HepG2 (cell line): Measurements from ENCODE around the gene PYGO2. TPM values are rescaled to one million over a fixed set of nuclear protein-coding genes. Genes with fewer than 3 reads are reported as not detected.

Experiments used
- ASH2L ChIP-seq: fragments of 300-600, 200-600 bp; sonication (generic); IDR thresholded peaks from 2 replicates; pipeline ENCODE4 v1.7.0; 2017; ENCODE audit warnings: low read depth, mild to moderate bottlenecking, moderate library complexity, mixed read lengths, low read length; ENCODE audit not compliant: insufficient read length
- BATF2 ChIP-seq: sonication (generic); formaldehyde crosslinking; IDR thresholded peaks from 2 replicates; pipeline ENCODE4 v1.8.0; 2022; ENCODE audit warnings: mild to moderate bottlenecking, missing genetic modification reagents, moderate library complexity
- CREM ChIP-seq, 2 experiments: sonication (generic) in 1 of 2; formaldehyde crosslinking in 1 of 2; IDR thresholded peaks; 2 replicates each; pipeline versions ENCODE4 v1.4.0 to v1.6.1; 2016 to 2020; ENCODE audit warnings: antibody characterized with exemption in 1 of 2, mild to moderate bottlenecking in 1 of 2, missing genetic modification reagents in 1 of 2
- HOXD1 ChIP-seq: sonication (generic); formaldehyde crosslinking; IDR thresholded peaks from 2 replicates; pipeline ENCODE4 v1.5.0; 2020; ENCODE audit warnings: missing genetic modification reagents
- RARG ChIP-seq: sonication (generic); formaldehyde crosslinking; IDR thresholded peaks from 2 replicates; pipeline ENCODE4 v1.4.0; 2020; ENCODE audit warnings: low read depth, mild to moderate bottlenecking, missing genetic modification reagents
- STAG1 ChIP-seq: sonication (generic); formaldehyde crosslinking; IDR thresholded peaks from 2 replicates; pipeline ENCODE4 v1.4.0; 2020; ENCODE audit warnings: missing genetic modification reagents
- ZNF598 ChIP-seq: sonication (generic); formaldehyde crosslinking; IDR thresholded peaks from 2 replicates; pipeline ENCODE4 v1.5.1; 2020; ENCODE audit warnings: mild to moderate bottlenecking, missing genetic modification reagents, borderline replicate concordance
- ZNF879 ChIP-seq: sonication (generic); formaldehyde crosslinking; IDR thresholded peaks from 2 replicates; pipeline ENCODE4 v1.8.1; 2023; ENCODE audit warnings: missing genetic modification reagents
- polyA plus RNA-seq, 8 experiments: library from polyadenylated mRNA; depleted of rRNA in 3 of 8; stranded (reverse) in 7 of 8; unstranded in 1 of 8; fragments of >200 nt; fragmentation: Illumina TruSeq in 4 of 8; extraction: Trizol in 4 of 8; gene quantifications; 2 replicates each; pipeline versions ENCODE4 v1.2.1 to v1.2.3, GENCODE V29; 2011 to 2016; ENCODE audit warnings: low read depth in 4 of 8, missing spikeins in 1 of 8, mixed read lengths in 1 of 8; ENCODE audit not compliant: insufficient read depth in 1 of 8
- total RNA-seq, 5 experiments: library from RNA; depleted of rRNA; stranded (reverse); fragments of >200 nt; fragmentation: Illumina TruSeq; extraction: Trizol; gene quantifications; 2 replicates each; pipeline ENCODE4 v1.2.3, GENCODE V29; 2016; ENCODE audit warnings: low read depth in 1 of 5
- TF ChIP-seq, protein P1 (sequence below): sonication (generic); formaldehyde crosslinking; IDR thresholded peaks from 2 replicates; pipeline ENCODE4 v1.5.1; 2020; ENCODE audit warnings: mild to moderate bottlenecking, missing genetic modification reagents, borderline replicate concordance
- TF ChIP-seq, protein P2 (sequence below): sonication (generic); formaldehyde crosslinking; IDR thresholded peaks from 2 replicates; pipeline ENCODE4 v1.5.0; 2020; ENCODE audit warnings: mild to moderate bottlenecking, missing genetic modification reagents, borderline replicate concordance

The PYGO2 gene
- total and polyA plus RNA-seq, 2 of the 13 experiments (the other 11 are each of a cell fraction or from before 2014, with no cell fraction given) = 20.3 to 21.8 TPM

GRCh38 chr1:154931940-154932487, 29.6 kb downstream of the PYGO2 start (continued):
- TF ChIP-seq, protein P1, sequence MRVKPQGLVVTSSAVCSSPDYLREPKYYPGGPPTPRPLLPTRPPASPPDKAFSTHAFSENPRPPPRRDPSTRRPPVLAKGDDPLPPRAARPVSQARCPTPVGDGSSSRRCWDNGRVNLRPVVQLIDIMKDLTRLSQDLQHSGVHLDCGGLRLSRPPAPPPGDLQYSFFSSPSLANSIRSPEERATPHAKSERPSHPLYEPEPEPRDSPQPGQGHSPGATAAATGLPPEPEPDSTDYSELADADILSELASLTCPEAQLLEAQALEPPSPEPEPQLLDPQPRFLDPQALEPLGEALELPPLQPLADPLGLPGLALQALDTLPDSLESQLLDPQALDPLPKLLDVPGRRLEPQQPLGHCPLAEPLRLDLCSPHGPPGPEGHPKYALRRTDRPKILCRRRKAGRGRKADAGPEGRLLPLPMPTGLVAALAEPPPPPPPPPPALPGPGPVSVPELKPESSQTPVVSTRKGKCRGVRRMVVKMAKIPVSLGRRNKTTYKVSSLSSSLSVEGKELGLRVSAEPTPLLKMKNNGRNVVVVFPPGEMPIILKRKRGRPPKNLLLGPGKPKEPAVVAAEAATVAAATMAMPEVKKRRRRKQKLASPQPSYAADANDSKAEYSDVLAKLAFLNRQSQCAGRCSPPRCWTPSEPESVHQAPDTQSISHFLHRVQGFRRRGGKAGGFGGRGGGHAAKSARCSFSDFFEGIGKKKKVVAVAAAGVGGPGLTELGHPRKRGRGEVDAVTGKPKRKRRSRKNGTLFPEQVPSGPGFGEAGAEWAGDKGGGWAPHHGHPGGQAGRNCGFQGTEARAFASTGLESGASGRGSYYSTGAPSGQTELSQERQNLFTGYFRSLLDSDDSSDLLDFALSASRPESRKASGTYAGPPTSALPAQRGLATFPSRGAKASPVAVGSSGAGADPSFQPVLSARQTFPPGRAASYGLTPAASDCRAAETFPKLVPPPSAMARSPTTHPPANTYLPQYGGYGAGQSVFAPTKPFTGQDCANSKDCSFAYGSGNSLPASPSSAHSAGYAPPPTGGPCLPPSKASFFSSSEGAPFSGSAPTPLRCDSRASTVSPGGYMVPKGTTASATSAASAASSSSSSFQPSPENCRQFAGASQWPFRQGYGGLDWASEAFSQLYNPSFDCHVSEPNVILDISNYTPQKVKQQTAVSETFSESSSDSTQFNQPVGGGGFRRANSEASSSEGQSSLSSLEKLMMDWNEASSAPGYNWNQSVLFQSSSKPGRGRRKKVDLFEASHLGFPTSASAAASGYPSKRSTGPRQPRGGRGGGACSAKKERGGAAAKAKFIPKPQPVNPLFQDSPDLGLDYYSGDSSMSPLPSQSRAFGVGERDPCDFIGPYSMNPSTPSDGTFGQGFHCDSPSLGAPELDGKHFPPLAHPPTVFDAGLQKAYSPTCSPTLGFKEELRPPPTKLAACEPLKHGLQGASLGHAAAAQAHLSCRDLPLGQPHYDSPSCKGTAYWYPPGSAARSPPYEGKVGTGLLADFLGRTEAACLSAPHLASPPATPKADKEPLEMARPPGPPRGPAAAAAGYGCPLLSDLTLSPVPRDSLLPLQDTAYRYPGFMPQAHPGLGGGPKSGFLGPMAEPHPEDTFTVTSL (CRISPR knock-in tag) = peak; percentile 66; the same call in 1 of the 2 replicates
- TF ChIP-seq RARG (CRISPR knock-in tag) = no peak
- TF ChIP-seq CREM (IDR thresholded peaks at IDR 0.05) = peak; percentile 47
- no peak for TF ChIP-seq CREM (CRISPR knock-in tag; IDR thresholded peaks at IDR 0.05)
- peak; percentile 78; the same call in 1 of the 2 replicates for TF ChIP-seq ZNF598
- TF ChIP-seq, protein P2, sequence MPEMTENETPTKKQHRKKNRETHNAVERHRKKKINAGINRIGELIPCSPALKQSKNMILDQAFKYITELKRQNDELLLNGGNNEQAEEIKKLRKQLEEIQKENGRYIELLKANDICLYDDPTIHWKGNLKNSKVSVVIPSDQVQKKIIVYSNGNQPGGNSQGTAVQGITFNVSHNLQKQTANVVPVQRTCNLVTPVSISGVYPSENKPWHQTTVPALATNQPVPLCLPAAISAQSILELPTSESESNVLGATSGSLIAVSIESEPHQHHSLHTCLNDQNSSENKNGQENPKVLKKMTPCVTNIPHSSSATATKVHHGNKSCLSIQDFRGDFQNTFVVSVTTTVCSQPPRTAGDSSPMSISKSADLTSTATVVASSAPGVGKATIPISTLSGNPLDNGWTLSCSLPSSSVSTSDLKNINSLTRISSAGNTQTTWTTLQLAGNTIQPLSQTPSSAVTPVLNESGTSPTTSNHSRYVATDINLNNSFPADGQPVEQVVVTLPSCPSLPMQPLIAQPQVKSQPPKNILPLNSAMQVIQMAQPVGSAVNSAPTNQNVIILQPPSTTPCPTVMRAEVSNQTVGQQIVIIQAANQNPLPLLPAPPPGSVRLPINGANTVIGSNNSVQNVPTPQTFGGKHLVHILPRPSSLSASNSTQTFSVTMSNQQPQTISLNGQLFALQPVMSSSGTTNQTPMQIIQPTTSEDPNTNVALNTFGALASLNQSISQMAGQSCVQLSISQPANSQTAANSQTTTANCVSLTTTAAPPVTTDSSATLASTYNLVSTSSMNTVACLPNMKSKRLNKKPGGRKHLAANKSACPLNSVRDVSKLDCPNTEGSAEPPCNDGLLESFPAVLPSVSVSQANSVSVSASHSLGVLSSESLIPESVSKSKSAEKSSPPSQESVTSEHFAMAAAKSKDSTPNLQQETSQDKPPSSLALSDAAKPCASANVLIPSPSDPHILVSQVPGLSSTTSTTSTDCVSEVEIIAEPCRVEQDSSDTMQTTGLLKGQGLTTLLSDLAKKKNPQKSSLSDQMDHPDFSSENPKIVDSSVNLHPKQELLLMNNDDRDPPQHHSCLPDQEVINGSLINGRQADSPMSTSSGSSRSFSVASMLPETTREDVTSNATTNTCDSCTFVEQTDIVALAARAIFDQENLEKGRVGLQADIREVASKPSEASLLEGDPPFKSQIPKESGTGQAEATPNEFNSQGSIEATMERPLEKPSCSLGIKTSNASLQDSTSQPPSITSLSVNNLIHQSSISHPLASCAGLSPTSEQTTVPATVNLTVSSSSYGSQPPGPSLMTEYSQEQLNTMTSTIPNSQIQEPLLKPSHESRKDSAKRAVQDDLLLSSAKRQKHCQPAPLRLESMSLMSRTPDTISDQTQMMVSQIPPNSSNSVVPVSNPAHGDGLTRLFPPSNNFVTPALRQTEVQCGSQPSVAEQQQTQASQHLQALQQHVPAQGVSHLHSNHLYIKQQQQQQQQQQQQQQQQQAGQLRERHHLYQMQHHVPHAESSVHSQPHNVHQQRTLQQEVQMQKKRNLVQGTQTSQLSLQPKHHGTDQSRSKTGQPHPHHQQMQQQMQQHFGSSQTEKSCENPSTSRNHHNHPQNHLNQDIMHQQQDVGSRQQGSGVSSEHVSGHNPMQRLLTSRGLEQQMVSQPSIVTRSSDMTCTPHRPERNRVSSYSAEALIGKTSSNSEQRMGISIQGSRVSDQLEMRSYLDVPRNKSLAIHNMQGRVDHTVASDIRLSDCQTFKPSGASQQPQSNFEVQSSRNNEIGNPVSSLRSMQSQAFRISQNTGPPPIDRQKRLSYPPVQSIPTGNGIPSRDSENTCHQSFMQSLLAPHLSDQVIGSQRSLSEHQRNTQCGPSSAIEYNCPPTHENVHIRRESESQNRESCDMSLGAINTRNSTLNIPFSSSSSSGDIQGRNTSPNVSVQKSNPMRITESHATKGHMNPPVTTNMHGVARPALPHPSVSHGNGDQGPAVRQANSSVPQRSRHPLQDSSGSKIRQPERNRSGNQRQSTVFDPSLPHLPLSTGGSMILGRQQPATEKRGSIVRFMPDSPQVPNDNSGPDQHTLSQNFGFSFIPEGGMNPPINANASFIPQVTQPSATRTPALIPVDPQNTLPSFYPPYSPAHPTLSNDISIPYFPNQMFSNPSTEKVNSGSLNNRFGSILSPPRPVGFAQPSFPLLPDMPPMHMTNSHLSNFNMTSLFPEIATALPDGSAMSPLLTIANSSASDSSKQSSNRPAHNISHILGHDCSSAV (CRISPR knock-in tag) = no peak
- no peak for TF ChIP-seq ZNF879
- TF ChIP-seq STAG1 (CRISPR knock-in tag) = no peak
- no peak for TF ChIP-seq BATF2 (CRISPR knock-in tag)
- peak; percentile 88 for TF ChIP-seq ASH2L
- 0 out of 2 replicates have a peak, but pooled peaks have one; percentile 31 for TF ChIP-seq HOXD1
